ENCODE measurements around the gene ZNF423.

ZNF423 gene

GRCh38 chr16:49466881-49467280, 389.0 kb downstream of the ZNF423 start:
- H3K4me3 ChIP-seq (ENCODE audit: low read depth, low read length) = no peak overlapping the region
- TF ChIP-seq CTCF (IDR thresholded peaks at IDR 0.05; ENCODE audit: borderline replicate concordance, insufficient read depth, low read depth, low read length) = no peak

- no peak for TF ChIP-seq CTCF (IDR thresholded peaks at IDR 0.05; ENCODE audit: borderline replicate concordance, insufficient read depth, low read depth, low read length)
- H3K4me3 ChIP-seq (ENCODE audit: low read depth, low read length) = no peak overlapping the region
These were observed 389.4 kb downstream of the ZNF423 start for GRCh38 chr16:49466529-49466831.

GRCh38 chr16:49465661-49466528, 390.0 kb downstream of the ZNF423 start:
- TF ChIP-seq CTCF (IDR thresholded peaks at IDR 0.05; ENCODE audit: borderline replicate concordance, insufficient read depth, low read depth, low read length) = no peak
- H3K4me3 ChIP-seq (ENCODE audit: low read depth, low read length) = no peak overlapping the region

GRCh38 chr16:49464877-49465504, 390.9 kb downstream of the ZNF423 start:
- TF ChIP-seq CTCF (IDR thresholded peaks at IDR 0.05; ENCODE audit: borderline replicate concordance, insufficient read depth, low read depth, low read length) = peak; percentile 71
- no peak overlapping the region for H3K4me3 ChIP-seq (ENCODE audit: low read depth, low read length)

DNA sequence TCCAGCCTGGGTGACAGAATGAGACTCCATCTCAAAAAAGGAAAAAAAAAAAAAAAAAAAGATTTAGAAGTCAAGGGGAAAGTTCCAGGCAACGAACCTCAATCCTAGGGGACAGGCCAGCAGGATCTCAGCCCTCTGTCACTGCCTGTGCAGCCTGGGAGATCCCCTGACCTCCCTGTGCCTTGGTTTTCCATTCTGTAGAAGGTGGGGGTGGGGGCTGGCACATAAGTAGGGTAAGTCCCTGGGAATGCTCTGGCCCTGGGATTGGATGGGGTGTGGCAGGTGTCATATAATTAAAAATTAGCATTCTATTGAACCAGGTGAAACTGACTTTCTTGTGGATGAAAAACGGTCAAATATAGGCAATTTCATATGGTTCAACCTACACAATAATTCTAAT, 391.8 kb downstream of the ZNF423 start:
- no peak overlapping the region for H3K4me3 ChIP-seq (ENCODE audit: low read depth, low read length)
- no peak for TF ChIP-seq CTCF (IDR thresholded peaks at IDR 0.05; ENCODE audit: borderline replicate concordance, insufficient read depth, low read depth, low read length)

DNA sequence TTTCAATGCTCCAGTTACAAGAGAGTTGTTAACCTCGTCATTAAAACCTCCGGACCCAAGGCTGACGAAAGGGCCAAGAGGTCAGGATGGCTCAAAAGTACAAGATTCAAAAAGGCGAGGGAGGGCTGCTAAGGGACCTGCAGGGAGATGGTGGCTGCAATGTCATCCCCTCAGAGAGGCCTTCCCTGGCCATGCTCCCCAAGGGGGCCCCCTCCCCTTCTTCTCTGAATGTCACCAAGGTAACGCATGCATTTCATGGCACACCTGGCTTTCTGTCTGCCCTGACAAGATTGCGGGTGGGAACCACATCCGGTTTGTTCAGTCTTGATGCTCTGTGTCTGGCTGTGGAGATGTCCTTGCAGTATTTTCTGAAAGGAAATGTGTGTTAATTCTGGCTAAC, 392.4 kb downstream of the ZNF423 start:
- H3K4me3 ChIP-seq (ENCODE audit: low read depth, low read length) = no peak overlapping the region
- TF ChIP-seq CTCF (IDR thresholded peaks at IDR 0.05; ENCODE audit: borderline replicate concordance, insufficient read depth, low read depth, low read length) = no peak

DNA sequence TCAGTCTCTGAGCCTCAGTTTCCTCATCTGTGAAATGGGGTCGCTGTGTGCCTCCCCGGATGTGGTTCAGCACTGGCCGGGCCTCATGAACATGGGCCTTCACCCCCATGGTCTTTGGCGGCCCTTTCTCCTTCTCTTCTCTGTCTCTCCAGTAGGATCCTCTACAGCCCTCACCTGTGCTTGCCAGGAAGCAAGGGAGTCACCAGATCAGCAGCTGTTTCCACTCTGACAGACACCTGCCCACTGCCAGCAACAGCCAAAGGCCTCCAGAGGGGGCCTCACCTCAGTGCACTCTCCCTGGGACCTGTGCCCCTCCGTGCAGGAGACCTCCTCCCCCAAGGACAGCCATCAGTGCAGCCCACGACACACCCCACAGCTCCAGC, 392.9 kb downstream of the ZNF423 start:
- TF ChIP-seq CTCF (IDR thresholded peaks at IDR 0.05; ENCODE audit: borderline replicate concordance, insufficient read depth, low read depth, low read length) = no peak
- H3K4me3 ChIP-seq (ENCODE audit: low read depth, low read length) = no peak overlapping the region

Measured in GM12875 (cell line).